ENCODE data around the gene MIPEP.
"Not testable (repeated sequence)": the region's sequence is repeated elsewhere in the genome, so short reads cannot be mapped to it uniquely, and the experiment has no call there.

MIPEP gene

DNA sequence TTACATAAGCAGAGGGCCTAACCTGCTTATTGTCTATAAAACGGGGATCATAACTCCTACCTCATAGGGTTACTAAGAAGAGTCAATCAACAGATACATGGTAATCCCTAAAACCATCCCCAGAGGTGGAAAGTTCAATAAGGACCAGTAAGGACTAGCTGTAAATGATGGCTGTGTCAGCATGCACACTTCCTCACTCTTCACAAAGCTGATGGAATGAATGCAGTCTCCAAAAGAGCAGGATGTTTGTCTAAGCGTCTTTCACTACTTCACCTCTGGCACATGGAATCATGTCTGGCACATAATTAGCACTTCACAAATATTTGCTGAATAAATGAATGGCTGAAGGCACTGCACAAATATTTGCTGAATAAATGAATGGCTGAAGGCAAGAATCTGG, 134.2 kb downstream of the MIPEP start:
- DNase-seq (ENCODE audit: extremely low spot score, insufficient read length, low read depth) (no peak), FAIRE-seq (no peak)

DNA sequence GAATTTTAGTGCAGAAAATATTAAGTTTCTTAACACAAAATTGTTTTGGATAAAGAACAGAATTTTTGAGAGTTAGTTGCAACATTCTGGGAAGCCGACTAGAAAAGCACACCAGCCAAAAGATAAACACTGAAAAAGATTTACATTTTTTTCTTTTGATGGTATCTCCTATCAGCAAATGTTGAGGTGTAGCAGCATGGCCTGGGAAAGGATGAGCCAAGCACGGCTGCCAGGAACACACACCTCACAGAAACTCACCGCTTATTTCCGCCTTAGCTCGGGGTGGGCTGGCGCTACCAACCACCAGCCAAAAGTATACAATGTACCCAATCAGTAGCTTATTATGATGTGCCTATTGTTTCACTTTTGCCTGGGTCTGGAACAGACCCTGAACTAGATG, 134.7 kb downstream of the MIPEP start:
- no peak for FAIRE-seq
- DNase-seq (ENCODE audit: extremely low spot score, insufficient read length, low read depth) = no peak

DNA sequence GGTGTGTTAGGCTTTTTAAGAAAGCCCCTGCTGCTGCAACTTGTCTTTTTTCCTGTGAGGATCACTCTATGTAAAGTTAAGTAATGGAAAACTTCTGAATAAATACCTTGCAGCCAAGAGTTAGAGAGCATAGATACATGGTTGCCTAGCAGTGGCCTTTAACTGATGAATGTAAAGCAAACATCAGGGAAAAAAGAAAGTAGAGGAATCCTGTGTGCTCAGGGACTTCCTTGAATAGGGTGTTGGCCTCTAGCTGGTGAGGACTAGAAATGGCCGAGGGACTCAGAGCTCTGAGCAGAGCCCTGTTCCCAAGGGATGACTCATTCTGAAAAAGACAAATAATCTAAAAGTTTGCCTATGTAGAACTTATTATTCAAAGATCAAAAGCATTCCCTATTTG, 135.7 kb downstream of the MIPEP start:
- FAIRE-seq (peak; percentile 21), DNase-seq (ENCODE audit: extremely low spot score, insufficient read length, low read depth) (no peak)

DNA sequence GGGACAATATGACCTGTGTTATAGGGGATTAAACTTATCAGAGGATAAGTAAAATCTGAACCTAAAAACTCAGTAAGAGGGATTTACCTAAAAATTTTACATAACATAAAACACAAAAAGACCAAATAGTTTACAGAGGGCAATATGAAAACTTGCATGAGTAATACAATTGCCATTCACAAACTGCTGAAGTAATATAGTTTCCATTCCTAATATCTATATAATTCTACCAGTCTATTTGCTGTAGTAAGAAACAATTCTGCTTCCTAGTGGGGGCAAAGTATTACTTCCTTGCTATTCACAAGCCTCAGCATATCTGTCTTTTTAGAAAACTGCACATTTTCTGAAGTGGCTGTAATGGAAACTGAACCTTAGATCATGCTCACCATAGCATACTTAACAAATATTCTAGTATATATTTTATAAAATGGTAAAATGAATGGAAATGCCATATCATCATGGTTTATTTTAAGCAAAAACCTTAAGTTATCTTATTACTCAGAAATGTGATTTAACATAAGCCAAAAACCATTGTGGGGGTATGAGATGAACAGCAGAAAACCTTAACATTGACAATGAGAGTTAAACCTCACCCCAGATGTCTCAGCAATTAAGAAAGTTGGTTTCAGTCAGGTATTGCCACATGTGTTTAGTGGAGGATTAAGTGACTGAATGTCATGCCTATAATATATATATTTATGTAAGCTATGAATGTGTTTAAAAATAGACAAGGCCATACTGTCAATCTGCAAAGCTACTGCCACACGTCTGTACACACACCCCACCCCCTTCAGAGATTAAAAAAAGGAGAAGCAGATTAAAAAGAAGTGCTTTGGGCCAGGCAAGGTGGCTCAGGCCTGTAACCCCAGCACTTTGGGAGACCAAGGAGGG, 136.8 kb downstream of the MIPEP start:
- peak; percentile 9 for FAIRE-seq

DNA sequence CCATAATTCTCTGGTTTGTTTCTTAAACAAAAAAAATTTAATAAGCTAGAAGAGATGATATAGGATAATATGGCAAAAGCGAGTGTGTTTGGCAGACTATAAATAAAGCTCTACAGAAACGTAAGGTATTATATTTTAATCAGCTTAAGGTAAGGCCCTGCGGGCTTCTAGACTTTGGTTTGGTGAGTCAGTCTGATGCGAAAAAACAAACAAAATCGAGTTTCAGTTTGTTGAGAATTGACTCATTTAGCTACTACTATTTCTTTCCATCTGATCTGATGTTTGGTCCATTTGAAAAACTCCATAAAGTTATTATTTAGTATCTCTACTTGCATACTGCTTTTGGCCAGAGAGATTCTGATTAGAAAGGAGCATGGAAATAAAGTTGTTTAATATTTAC, 138.0 kb downstream of the MIPEP start:
- DNase-seq (ENCODE audit: extremely low spot score, insufficient read length, low read depth) (no peak), FAIRE-seq (peak; percentile 35)

More for the DNA sequence above, 136.8 kb downstream of the MIPEP start:
- DNase-seq (ENCODE audit: extremely low spot score, insufficient read length, low read depth) = no peak

DNA sequence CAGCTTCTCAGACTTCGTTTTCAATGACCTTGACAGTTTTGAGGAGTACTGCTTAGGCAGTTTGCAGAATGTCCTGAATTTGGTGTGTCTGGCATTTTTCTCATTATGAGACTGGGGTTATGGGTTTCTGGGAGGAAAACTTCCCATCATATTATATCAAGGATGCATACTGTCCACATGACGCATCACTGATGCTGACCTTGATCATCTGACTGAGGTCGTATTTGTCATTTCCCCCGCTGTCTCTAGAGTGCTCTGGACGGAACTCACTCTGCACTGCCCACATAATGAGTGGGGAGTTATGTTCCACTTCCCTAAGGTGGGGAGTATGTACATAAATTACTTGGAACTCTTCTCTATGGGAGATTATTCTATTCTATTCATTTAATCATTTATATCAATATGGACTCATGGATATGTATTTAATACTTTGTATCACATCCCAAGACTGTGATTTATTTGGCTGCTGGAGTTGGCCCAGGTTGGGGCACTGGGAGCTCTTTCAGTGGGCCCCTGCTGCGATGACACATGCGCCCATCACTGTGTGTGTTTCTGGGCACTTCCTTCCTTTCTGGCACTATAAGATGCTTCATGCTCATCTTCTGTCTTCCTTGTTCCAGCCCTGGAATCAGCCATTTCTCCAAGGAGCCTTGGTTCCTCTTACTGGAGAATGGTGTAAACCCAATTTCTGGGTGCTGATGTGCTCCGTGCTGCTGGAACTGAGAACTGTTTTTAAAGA, 138.6 kb downstream of the MIPEP start:
- DNase-seq (ENCODE audit: extremely low spot score, insufficient read length, low read depth) = no peak

DNA sequence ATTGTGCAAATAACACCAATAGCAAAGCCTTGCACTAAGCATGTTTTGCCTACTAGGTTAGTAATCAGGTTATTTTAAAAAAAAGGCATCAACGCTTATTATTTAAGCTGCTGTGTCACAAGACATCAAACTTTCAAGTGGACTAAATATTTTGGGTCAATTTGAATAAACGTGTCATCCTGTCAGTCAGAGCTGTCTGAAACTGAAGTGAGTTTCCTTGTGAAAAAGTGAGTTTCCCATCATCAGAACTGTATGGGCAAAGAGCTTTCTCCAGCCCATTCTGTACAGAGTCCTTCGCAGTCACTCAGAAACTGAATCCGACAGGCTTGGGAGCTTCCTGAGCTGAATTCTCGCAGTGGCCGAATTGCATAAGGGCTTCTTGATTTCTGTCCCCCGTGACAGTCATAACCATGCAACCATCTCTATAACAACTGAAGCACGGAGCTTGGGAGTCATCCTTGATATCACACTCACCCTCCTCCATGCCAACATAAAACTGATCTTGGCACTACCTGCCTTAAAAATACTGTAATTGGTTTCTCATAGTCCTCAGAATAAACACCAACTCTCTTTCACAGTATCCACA, 139.8 kb downstream of the MIPEP start:
- DNase-seq (ENCODE audit: extremely low spot score, insufficient read length, low read depth) = no peak
- peak; percentile 9 for FAIRE-seq

More for the DNA sequence above, 138.6 kb downstream of the MIPEP start:
- FAIRE-seq = no peak

DNA sequence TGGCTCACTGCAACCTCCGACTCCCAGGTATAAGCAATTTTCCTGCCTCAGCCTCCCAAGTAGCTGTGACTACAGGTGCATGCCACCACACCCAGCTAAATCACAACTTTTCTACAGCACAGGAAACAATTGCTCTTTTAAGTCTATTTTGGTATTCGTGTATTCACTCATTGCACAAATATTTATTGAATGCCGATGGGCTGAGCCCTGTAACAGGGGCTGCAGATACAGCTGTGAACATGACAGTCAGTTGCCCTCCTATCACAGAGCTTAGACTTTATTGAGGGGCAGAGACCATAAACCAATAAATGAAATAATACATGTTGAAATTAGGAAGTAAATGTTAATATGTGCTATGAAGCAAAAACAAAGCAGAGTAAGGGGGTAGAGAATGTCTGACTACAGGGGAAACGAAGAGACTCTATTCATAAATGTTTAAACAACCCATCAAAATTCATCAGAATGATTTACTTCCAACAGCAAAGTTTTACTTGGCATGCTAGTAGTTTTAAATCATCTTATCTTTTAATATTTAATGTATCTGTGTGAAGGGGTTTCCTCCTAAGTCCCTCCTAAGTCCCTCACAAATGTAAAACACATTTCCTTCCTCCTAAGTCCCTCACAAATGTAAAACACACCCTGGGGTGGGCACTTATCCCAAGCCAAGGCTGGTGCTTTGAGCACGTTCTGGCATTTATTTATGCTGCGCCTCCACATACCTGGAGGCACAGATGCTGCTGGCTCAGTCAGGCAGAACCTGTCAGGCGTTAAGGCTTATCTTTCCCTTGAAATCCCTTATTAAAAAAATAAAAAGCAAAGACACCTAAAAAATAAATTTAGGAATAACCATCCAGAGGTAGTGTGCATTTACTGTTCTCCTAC, 140.8 kb downstream of the MIPEP start:
- DNase-seq (ENCODE audit: extremely low spot score, insufficient read length, low read depth) (no peak), FAIRE-seq (no peak)

DNA sequence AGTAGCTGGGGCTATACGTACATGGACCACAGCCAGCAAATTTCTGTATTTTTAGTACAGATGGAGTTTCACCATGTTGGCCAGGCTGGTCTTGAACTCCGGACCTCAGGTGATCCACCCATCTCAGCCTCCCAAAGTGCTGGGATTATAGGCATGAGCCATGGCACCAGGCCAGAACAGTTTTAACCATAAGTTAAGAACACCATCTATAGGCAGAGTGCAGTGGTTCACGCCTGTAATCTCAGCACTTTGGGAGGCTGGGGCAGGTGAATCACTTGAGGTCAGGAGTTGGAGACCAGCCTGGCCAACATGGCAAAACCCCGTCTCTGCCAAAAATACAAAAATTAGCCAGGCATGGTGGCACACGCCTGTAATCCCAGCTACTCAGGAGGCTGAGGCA, 143.1 kb downstream of the MIPEP start:
- not testable (repeated sequence) for FAIRE-seq; DNase-seq (ENCODE audit: extremely low spot score, insufficient read length, low read depth)

DNA sequence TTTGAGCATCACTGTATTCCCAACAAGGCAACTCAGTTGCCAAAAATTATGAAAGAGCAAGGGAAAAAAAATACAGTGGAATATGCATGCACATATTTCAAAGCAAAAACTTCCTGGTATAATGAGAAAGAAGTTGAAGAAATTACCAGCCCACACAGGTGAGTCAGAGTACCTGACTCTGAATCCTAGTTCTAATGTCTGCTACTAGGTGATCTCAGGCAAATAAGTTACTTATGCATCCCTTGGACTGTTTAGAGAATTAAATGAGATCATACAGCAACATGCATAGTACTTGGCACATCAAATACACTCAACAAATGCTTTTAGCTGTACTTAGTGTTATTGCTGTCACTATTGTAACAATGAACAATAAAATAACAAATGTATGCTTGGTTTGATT, 144.9 kb downstream of the MIPEP start:
- no peak for DNase-seq (ENCODE audit: extremely low spot score, insufficient read length, low read depth)
- no peak for FAIRE-seq

DNA sequence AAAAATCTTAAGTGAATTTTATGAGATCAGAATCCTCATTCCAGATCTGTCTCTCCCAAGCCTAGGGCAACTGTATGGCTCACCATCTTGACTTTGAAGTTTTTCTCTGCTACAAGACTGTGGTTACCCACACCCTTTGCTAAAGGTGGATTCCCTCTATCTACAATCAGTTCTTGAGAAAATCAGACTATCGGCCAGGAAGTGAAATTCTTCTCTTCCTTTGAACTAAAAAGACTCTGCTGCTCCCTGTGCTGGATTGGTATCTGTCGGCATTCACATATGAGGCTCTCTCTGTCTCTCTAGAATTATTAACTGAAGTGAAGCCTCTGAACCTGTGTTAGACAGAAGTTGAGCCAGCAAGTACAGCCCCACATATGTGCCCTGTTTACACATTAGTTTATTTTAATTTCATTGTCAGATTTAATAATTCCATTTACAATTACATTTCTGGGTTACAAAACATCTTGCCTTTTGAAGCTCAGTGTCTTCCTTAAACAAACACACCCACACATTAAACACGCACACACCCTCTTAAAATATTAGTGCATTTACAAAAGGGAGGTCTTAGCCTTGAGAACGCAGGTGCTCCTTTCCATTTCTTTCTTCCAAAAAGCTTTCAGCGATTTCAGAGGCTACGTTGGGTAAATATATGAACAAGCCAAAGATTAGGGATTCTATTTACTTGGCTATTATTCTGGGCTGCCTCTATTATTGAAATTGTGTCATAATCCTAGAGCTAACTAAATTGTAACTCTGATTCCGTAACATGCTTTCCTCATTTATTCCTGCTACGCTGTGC, 145.7 kb downstream of the MIPEP start:
- DNase-seq (ENCODE audit: extremely low spot score, insufficient read length, low read depth) (no peak), FAIRE-seq (no peak)

DNA sequence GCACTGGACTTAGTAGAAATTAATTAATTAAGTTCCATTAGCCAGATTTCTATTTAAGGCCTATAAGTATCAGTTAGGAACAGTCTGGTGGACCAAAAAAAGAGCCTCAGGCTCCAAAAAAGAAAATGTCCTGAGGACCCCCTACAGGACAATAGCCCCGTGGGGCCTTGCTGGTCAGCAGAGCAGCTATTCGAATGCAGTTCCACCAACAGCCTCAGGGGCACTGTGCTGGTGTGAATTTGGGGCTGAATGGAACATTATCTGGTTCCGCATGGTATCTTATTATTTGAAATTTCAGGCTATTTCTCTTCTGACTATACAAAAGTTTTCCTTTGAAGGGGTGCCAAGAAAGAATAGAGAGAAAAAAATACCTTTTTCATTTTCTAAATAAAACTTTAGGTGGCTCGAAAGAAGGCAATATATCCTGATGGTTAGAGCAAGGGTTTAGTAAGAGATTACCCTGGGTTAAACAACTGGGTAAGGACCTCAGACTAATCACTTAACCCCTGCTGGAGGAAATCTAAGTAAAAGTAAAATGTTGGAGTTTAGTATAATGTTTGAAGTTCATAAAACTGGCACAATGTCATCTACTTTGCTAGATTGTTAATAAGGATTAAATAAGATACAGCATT, 147.2 kb downstream of the MIPEP start:
- no peak for DNase-seq (ENCODE audit: extremely low spot score, insufficient read length, low read depth)
- FAIRE-seq = no peak

DNA sequence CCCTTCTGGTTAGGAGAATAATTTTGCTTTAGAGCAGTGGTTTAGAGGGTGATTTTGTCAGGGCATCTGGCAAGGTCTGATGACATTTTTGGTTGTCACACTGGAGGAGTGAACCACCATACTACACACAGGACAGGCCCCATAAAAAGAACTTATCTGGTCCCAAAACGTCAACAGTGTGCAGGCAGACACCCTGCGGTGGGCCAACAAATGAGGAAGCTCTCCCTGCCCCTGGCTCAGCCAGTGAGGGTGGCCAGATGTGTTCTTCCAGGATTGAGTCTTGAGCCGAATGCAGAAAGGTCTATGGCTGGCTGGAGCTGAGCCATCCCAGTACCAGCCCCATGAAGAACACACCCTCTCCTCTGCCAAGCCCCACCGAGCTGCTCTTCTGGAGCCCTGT, 149.2 kb downstream of the MIPEP start:
- no peak for FAIRE-seq
- no peak for DNase-seq (ENCODE audit: extremely low spot score, insufficient read length, low read depth)

DNA sequence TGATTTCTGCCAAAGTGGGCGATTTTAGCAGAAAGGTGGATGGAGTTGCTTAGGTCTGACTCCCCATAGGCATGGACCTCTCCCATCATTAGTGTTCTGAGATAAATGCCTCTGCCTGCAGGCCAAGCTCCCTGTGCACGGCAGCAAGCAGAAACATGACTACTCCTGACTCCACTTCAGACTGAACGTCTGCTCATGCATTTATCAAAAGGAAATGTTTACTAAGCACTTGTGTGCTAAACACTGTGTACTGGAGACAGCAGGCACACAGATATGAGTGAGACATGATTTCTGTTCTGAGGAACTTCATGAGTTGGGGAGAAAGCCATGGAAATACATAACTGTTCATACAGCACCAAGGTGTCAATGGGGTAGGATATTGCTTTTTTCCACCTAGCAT, 149.6 kb downstream of the MIPEP start:
- DNase-seq (ENCODE audit: extremely low spot score, insufficient read length, low read depth) = no peak
- no peak for FAIRE-seq

DNA sequence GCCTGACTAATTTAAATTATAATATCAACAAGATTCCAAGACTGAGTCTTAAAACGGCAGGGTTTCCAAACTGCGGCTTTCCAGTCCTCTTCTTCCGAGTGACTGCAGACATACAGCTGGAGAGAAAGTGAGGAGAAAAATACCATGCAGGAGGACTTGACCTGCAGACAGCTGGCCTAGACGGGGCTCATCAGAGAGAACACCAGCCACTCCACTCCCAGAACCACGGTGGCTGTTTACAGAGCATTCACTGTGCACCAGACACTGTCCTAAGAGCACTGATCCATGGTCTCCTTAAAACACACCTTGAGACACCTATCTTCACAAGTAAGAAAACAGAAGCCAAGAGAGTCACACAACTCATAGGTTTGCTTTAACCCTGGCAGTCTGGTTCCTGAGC, 152.7 kb downstream of the MIPEP start:
- DNase-seq (ENCODE audit: extremely low spot score, insufficient read length, low read depth) = no peak
- FAIRE-seq = no peak

DNA sequence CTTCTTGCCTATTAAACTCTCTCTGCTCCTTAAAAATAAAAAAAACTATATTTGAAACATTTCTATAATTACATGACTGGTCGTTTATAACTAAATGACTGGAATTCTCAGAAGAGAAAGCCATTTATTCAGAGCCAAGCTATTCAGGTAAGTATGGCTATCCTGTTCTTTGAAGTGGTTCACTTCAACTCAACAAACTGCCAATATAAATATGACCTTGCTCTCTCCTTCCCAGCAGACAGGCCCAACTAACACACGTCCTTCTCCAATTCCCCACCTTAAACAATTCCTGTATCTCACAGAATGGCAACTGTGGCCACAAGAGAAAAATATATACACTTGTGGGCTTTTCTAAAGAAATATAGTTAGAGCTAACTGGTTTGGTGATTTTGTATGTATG, 153.9 kb downstream of the MIPEP start:
- FAIRE-seq (no peak), DNase-seq (ENCODE audit: extremely low spot score, insufficient read length, low read depth) (no peak)

DNA sequence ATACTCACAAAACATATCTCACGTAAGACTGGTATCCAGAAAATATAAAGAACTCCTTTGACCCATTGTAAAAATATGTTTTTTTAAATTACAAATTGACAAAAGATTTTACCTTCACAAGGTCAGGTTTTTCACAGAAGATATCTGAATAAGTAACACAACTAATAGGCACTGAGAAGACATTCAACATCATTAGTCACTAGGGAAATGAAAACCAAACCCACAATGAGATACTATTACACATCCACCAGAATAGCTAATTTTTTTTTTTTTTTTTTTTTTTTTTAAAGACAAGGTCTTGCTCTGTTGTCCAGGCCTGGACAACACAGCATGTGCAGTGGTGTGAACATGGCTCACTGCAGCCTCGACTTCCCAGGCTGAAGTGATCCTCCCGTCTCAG, 157.5 kb downstream of the MIPEP start:
- DNase-seq (ENCODE audit: extremely low spot score, insufficient read length, low read depth) = no peak
- no peak for FAIRE-seq

DNA sequence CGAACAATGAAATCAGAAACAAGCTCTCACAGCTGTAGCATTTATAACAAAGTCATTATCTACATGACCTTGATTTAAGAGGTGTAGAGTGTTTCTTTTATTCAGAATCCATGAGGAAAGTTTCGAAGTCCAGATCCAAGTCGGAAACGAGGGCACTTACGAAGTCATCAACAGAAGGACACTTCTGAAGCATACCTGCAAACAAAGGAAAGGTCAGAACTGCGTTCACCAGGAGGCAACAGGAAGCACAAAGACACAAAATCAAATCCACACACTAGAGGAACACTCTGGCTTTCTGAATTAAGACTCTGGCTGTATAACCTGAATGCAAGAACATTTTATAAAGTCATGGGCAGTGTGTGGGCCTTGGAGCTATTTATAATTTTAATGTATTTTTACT, 158.9 kb downstream of the MIPEP start:
- DNase-seq (ENCODE audit: extremely low spot score, insufficient read length, low read depth) (no peak), FAIRE-seq (no peak)

DNA sequence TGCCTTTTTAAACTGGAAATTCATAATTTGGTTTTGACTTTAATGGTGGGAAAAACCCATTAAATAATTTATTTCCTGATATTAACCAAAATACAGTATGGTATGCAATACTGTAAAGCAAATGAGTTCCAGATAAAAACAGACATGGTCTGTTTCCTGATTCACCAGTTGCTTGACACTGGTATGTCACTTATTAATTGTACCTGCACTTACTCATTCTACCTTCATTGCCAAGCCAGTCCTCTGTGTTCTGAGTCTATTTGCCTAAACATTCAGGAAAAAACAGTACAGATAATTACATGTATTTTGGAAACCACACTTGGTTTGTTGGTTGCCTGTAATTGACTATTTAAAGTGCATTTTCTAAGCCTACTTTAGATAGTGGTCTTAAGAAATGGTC, 159.7 kb downstream of the MIPEP start:
- DNase-seq (ENCODE audit: extremely low spot score, insufficient read length, low read depth) (no peak), FAIRE-seq (no peak)

Data from GM18507 (cell line).